SK-N-SH (cell line): ENCODE data around the gene IKZF5. TPM values are rescaled to one million over a fixed set of nuclear protein-coding genes. Genes with fewer than 3 reads are reported as not detected.
A peak's percentile ranks its signal among the peaks of the same experiment; 100 is the strongest.

Source experiments
- CTCF ChIA-PET: fragments of 300-600, 350-600 bp; formaldehyde crosslinking; extraction: SDS; loops from one replicate; lab custom pipeline; 2021; lab: Yijun Ruan, JAX
- POLR2A ChIA-PET: fragments of 350-600 bp; sonication (Branson Sonifier 250); formaldehyde crosslinking; extraction: SDS; loops from one replicate; lab custom pipeline; 2020; ENCODE audit warnings: antibody characterized with exemption, inconsistent platforms; lab: Yijun Ruan, JAX
- DNase-seq: peaks from one replicate; pipeline ENCODE4 v3.0.0; 2012
- H2AFZ ChIP-seq: fragments of 200-600 bp; sonication (generic); 2 replicates; pipeline ENCODE4 v1.8.1; 2016; ENCODE audit warnings: antibody characterized with exemption, mild to moderate bottlenecking, low read depth
- H3F3A ChIP-seq: fragments of 200-600 bp; sonication (generic); replicated peaks from 2 replicates; pipeline ENCODE3; 2016; ENCODE audit warnings: antibody characterized with exemption, mild to moderate bottlenecking; ENCODE audit not compliant: insufficient read depth
- H3K27ac ChIP-seq, 2 experiments: fragments of 200-500 bp in 1 of 2; fragments of 200-600 bp in 1 of 2; sonication (Bioruptor generic) in 1 of 2; sonication (generic), shearing (Covaris generic) in 1 of 2; 2 replicates each; pipeline versions ENCODE4 v1.5.1 to v1.6.1; 2014 to 2016; ENCODE audit warnings: low read depth in 2 of 2, inconsistent platforms in 1 of 2, low read length in 1 of 2, mild to moderate bottlenecking in 1 of 2, mixed read lengths in 1 of 2
- H3K27me3 ChIP-seq: fragments of 200-600 bp; sonication (generic), shearing (Covaris generic); 2 replicates; pipeline ENCODE4 v1.6.1; 2016; ENCODE audit warnings: mixed run types; ENCODE audit not compliant: insufficient read depth
- H3K36me3 ChIP-seq, 2 experiments: fragments of 200-500 bp in 1 of 2; fragments of 200-600 bp in 1 of 2; sonication (Bioruptor generic) in 1 of 2; sonication (generic) in 1 of 2; replicated peaks in 1 of 2; 2 replicates each; pipeline versions ENCODE3 to v1.5.1; 2014 to 2016; ENCODE audit warnings: low read length in 1 of 2, mild to moderate bottlenecking in 1 of 2; ENCODE audit not compliant: insufficient read depth in 2 of 2, control insufficient read depth in 1 of 2
- H3K4me1 ChIP-seq, 2 experiments: fragments of 200-500 bp in 1 of 2; fragments of 200-600 bp in 1 of 2; sonication (Bioruptor generic) in 1 of 2; sonication (generic), shearing (Covaris generic) in 1 of 2; 2 replicates each; pipeline versions ENCODE4 v1.5.1 to v1.6.1; 2014 to 2016; ENCODE audit warnings: low read depth in 1 of 2, low read length in 1 of 2, mixed run types in 1 of 2; ENCODE audit not compliant: insufficient read depth in 2 of 2, control insufficient read depth in 1 of 2
- H3K4me2 ChIP-seq: fragments of 200-600 bp; sonication (generic), shearing (Covaris generic); 2 replicates; pipeline ENCODE4 v1.6.1; 2017; ENCODE audit warnings: mixed run types
- H3K4me3 ChIP-seq, 2 experiments: fragments of 200-500 bp in 1 of 2; fragments of 200-600 bp in 1 of 2; sonication (Bioruptor generic) in 1 of 2; sonication (generic), shearing (Covaris generic) in 1 of 2; 2 replicates each; pipeline versions ENCODE4 v1.5.1 to v1.8.1; 2014 to 2016; ENCODE audit warnings: low read depth in 2 of 2, inconsistent platforms in 1 of 2, low read length in 1 of 2, mild to moderate bottlenecking in 1 of 2, mixed read lengths in 1 of 2, moderate library complexity in 1 of 2
- H3K79me2 ChIP-seq: fragments of 200-600 bp; sonication (generic); 2 replicates; pipeline ENCODE4 v1.8.1; 2017; ENCODE audit warnings: mild to moderate bottlenecking; ENCODE audit not compliant: insufficient read depth
- H3K9ac ChIP-seq: fragments of 200-600 bp; sonication (generic); 2 replicates; pipeline ENCODE4 v1.6.1; 2017; ENCODE audit warnings: mixed run types
- H3K9me2 ChIP-seq: fragments of 200-600 bp; sonication (generic); 2 replicates; pipeline ENCODE4 v1.6.1; 2017; ENCODE audit warnings: mixed run types
- H3K9me3 ChIP-seq: fragments of 200-600 bp; sonication (generic); 2 replicates; pipeline ENCODE4 v1.6.1; 2017; ENCODE audit warnings: mixed run types, mild to moderate bottlenecking, moderate library complexity
- H4K20me1 ChIP-seq: fragments of 200-600 bp; sonication (generic); 2 replicates; pipeline ENCODE4 v1.6.1; 2017; ENCODE audit warnings: mild to moderate bottlenecking, mixed run types; ENCODE audit not compliant: insufficient read depth
- CTCF ChIP-seq: fragments of 200-600 bp; sonication (generic); IDR thresholded peaks from 2 replicates; pipeline ENCODE4 v1.6.1; 2017; ENCODE audit warnings: antibody characterized with exemption, mild to moderate bottlenecking, moderate library complexity
- IRF3 ChIP-seq: fragments of 150-350 bp; IDR thresholded peaks from 2 replicates; pipeline ENCODE4 v1.6.1; 2016; ENCODE audit warnings: mild to moderate bottlenecking, low read depth, low read length
- MXI1 ChIP-seq: IDR thresholded peaks from 2 replicates; pipeline ENCODE4 v1.6.1; 2012; ENCODE audit warnings: mild to moderate bottlenecking, low read depth, low read length, improper control_type of control experiment
- POLR2AphosphoS5 ChIP-seq: IDR thresholded peaks from 2 replicates; pipeline ENCODE4 v1.6.1; 2012; ENCODE audit warnings: low read depth, low read length
- RAD21 ChIP-seq: IDR thresholded peaks from 2 replicates; pipeline ENCODE4 v1.6.1; 2012; ENCODE audit warnings: mild to moderate bottlenecking, low read length
- REST ChIP-seq: IDR thresholded peaks from 2 replicates; pipeline ENCODE4 v1.6.1; 2012; ENCODE audit warnings: mild to moderate bottlenecking, low read depth, low read length, moderate library complexity
- RFX5 ChIP-seq: IDR thresholded peaks from 2 replicates; pipeline ENCODE4 v1.6.1; 2012; ENCODE audit warnings: mild to moderate bottlenecking, improper control_type of control experiment, low read length
- SIN3A ChIP-seq: IDR thresholded peaks from 2 replicates; pipeline ENCODE4 v1.6.1; 2012; ENCODE audit warnings: low read depth, mild to moderate bottlenecking, low read length, moderate library complexity, borderline replicate concordance
- SMC3 ChIP-seq: IDR thresholded peaks from 2 replicates; pipeline ENCODE4 v1.6.1; 2012; ENCODE audit warnings: low read depth, low read length, improper control_type of control experiment
- TCF12 ChIP-seq: IDR thresholded peaks from 2 replicates; pipeline ENCODE4 v1.4.0; 2012
- WGBS: methylation state at CpG from one replicate; pipeline ENCODE4 v1.1.6; 2017; ENCODE audit warnings: low lambda C conversion rate; 5-methylcytosine and 5-hydroxymethylcytosine counted together
- polyA plus RNA-seq, 3 experiments: library from polyadenylated mRNA; depleted of rRNA; stranded (reverse); fragments of >200 nt; gene quantifications; 2 replicates each; pipeline ENCODE4 v1.2.3, GENCODE V29; 2012
- TF ChIP-seq, protein P1 (sequence below): IDR thresholded peaks from 2 replicates; pipeline ENCODE4 v1.4.0; 2012; ENCODE audit warnings: low read depth, borderline replicate concordance

The IKZF5 gene
- polyA plus RNA-seq, 1 of the 3 experiments (the other 2 are of a cell fraction) = 2.9 TPM

DNA sequence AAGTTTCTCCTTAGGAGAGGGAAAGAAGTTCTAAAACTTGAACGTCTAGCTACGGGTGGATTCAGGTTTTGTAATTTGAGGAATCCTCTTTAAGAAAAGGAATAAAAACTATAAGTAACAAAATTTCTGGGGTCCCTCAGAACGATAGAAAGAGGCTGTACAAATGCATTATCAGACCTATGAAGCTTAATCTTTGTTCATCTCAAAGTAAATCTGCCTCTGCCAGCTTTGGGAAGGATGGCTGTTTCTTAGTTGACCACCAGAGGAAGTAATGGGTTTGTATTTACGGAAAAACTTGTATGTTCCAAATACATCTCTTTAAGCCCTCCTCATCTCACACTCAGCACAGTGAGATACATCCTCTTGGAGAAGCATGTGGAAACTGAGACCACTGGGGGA lies 27.5 kb downstream of the IKZF5 start:
- Histone ChIP-seq H3K79me2 (no peaks in the 10 kb centered on the region), H3K9me2 (no peaks in the 10 kb centered on the region)
- WGBS = 16% methylated on average over 4 of the region's 4 CpGs
- TF ChIP-seq REST = no peak
- TF ChIP-seq TCF12 = no peak
- TF ChIP-seq CTCF = peak; percentile 61
- peak; percentile 47 for TF ChIP-seq RAD21
- peak; percentile 19; the same call in 1 of the 2 replicates for TF ChIP-seq SMC3
- TF ChIP-seq, all 33 proteins: peak for 3
- peak overlapping the region; percentile 76 to 87 for H3K4me3 ChIP-seq
- peak overlapping the region; percentile 94 for H2AFZ ChIP-seq
- CTCF ChIA-PET = interaction anchor here (0.6 to 3.5 kb wide), 17 partner anchors 9 to 332 kb away, joined by 3 to 18 read pairs (median 4); partner anchors contain the start of genes ACADSB, C10orf88 and IKZF5
- H3K9ac ChIP-seq = peak overlapping the region; percentile 53; the same call in 1 of the 2 replicates
- no peaks in the 10 kb centered on the region for H3K9me3 ChIP-seq
- H4K20me1 ChIP-seq = no peaks in the 10 kb centered on the region
- peaks cover 10% of the 10 kb centered on the region for H3F3A ChIP-seq
- H3K36me3 ChIP-seq = peaks cover 6 to 12% of the 10 kb centered on the region in 2 experiments
- peak overlapping the region; percentile 88 for H3K4me2 ChIP-seq
- POLR2A ChIA-PET = interaction anchor here (1.5 kb wide), 1 partner anchor 27 kb away, joined by 3 read pairs; the partner anchor contains the start of gene IKZF5
- peaks cover 4 to 6% of the 10 kb centered on the region in 2 experiments; a peak in 2 of 4 replicates for H3K4me1 ChIP-seq
- peak overlapping the region in 1 of 2 experiments; percentile 86; a peak in 1 of 4 replicates for H3K27ac ChIP-seq
- peak; percentile 65 for DNase-seq
- H3K27me3 ChIP-seq = no peaks in the 10 kb centered on the region

- Histone ChIP-seq H3K4me2 (peak within 1 kb of the TSS; percentile 88), H3K27ac (peak within 1 kb of the TSS; percentile 86 to 97), H3K36me3 (peaks cover 4 to 11% of the 10 kb centered on the region in 2 experiments), H4K20me1 (no peaks in the 10 kb centered on the region), H3K79me2 (no peaks in the 10 kb centered on the region), H3K9me3 (no peaks in the 10 kb centered on the region), H3K4me3 (peak within 1 kb of the TSS; percentile 76 to 87), H3K9me2 (no peaks in the 10 kb centered on the region), H3K9ac (peak within 1 kb of the TSS; percentile 91), H3K4me1 (peaks cover 4 to 6% of the 10 kb centered on the region in 2 experiments; a peak in 2 of 4 replicates), H2AFZ (peak within 1 kb of the TSS; percentile 94), H3K27me3 (no peaks in the 10 kb centered on the region), H3F3A (peaks cover 10% of the 10 kb centered on the region)
- ChIA-PET CTCF (interaction anchor here (0.6 to 3.5 kb wide), 19 partner anchors 9 to 331 kb away, joined by 3 to 18 read pairs (median 5); partner anchors contain the start of genes ACADSB, C10orf88 and IKZF5), POLR2A (interaction anchor here (1.0 to 1.5 kb wide), 2 partner anchors 26 to 28 kb away, joined by 3 read pairs; partner anchors contain the start of genes C10orf88 and IKZF5)
- WGBS = 1% methylated on average over 15 of the region's 73 CpGs
- peak; percentile 97 for DNase-seq
- TF ChIP-seq POLR2AphosphoS5 = peak; percentile 76
- TF ChIP-seq MXI1 = peak; percentile 70
- TF ChIP-seq, protein P1, sequence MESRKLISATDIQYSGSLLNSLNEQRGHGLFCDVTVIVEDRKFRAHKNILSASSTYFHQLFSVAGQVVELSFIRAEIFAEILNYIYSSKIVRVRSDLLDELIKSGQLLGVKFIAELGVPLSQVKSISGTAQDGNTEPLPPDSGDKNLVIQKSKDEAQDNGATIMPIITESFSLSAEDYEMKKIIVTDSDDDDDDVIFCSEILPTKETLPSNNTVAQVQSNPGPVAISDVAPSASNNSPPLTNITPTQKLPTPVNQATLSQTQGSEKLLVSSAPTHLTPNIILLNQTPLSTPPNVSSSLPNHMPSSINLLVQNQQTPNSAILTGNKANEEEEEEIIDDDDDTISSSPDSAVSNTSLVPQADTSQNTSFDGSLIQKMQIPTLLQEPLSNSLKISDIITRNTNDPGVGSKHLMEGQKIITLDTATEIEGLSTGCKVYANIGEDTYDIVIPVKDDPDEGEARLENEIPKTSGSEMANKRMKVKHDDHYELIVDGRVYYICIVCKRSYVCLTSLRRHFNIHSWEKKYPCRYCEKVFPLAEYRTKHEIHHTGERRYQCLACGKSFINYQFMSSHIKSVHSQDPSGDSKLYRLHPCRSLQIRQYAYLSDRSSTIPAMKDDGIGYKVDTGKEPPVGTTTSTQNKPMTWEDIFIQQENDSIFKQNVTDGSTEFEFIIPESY = peak; percentile 77; the same call in 1 of the 2 replicates
- TF ChIP-seq SIN3A = peak; percentile 46; the same call in 1 of the 2 replicates
- peak; percentile 73 for TF ChIP-seq CTCF
- TF ChIP-seq RFX5 = no peak
- TF ChIP-seq IRF3 = no peak
Observed at GRCh38 chr10:122980209-122981065, 28.2 kb downstream of the IKZF5 start, which contains the start of gene PSTK. Gene PSTK (plus strand): TSS chr10:122980401. CDS start chr10:122980480, 79 bp downstream.
